ENCODE data around the gene EFCAB6.

DNA sequence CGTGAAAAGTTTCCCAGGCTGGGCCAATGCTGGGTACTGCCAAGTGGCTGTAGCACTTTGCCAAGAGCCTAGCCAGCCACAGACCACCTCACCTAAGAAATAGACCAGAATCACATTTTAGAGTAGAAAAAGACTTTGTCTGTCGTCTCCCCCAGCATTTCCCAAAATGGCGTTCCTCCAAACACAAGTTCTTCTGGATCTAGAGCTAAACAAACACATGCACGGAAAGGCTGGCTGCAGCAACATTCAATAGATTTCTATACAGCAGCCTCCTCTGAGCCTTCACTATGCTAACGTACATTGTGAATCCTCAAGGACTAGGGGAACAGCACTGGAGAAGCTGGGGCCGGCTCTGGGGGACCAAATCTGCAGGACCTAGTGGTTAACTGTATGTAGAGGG lies 65.0 kb downstream of the EFCAB6 start:
- TF ChIP-seq, protein P1, sequence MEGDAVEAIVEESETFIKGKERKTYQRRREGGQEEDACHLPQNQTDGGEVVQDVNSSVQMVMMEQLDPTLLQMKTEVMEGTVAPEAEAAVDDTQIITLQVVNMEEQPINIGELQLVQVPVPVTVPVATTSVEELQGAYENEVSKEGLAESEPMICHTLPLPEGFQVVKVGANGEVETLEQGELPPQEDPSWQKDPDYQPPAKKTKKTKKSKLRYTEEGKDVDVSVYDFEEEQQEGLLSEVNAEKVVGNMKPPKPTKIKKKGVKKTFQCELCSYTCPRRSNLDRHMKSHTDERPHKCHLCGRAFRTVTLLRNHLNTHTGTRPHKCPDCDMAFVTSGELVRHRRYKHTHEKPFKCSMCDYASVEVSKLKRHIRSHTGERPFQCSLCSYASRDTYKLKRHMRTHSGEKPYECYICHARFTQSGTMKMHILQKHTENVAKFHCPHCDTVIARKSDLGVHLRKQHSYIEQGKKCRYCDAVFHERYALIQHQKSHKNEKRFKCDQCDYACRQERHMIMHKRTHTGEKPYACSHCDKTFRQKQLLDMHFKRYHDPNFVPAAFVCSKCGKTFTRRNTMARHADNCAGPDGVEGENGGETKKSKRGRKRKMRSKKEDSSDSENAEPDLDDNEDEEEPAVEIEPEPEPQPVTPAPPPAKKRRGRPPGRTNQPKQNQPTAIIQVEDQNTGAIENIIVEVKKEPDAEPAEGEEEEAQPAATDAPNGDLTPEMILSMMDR (IDR thresholded peaks at IDR 0.05), result no peak
- TF ChIP-seq POLR2A (IDR thresholded peaks at IDR 0.05), result no peak
